ENCODE measurements around the gene TRAF3. TPM values are rescaled to one million over a fixed set of nuclear protein-coding genes. Genes with fewer than 3 reads are reported as not detected.
"Not testable (repeated sequence)": the region's sequence is repeated elsewhere in the genome, so short reads cannot be mapped to it uniquely, and the experiment has no call there.

The TRAF3 gene
- total RNA-seq, 2 experiments from 2014 or later, result 68.8 to 73.6 TPM

GRCh38 chr14:102817942-102818940 lies 41.0 kb downstream of the TRAF3 start:
- intact Hi-C loops (cut with micrococcal nuclease), result loop anchor here (2.0 kb wide), 1 partner anchor 43 kb away; no protein-coding TSS in a partner anchor
- Mint-ChIP-seq H3K4me1 (ENCODE audit: low read depth) (peaks cover 87% of the 10 kb centered on the region), H3K4me3 (peak overlapping the region; percentile 39), H3K9me3 (no peaks in the 10 kb centered on the region), H3K36me3 (peaks cover 40% of the 10 kb centered on the region), H3K27me3 (no peaks in the 10 kb centered on the region), H3K27ac (peak overlapping the region; percentile 92)
- POLR2A ChIA-PET, result interaction anchor here (0.6 to 7.9 kb wide), 8 partner anchors 11 to 39 kb away, joined by 3 to 70 read pairs (median 6); no protein-coding TSS in a partner anchor
- peak; percentile 51 for DNase-seq
- CTCF ChIA-PET, result interaction anchor here (0.6 to 2.5 kb wide), 6 partner anchors 10 to 124 kb away, joined by 3 to 13 read pairs (median 8); no protein-coding TSS in a partner anchor

GRCh38 chr14:102819176-102819628 lies 42.0 kb downstream of the TRAF3 start:
- intact Hi-C loops (cut with micrococcal nuclease), result loop anchor here (2.0 kb wide), 1 partner anchor 44 kb away; no protein-coding TSS in a partner anchor
- peaks cover 34% of the 10 kb centered on the region for H3K36me3 Mint-ChIP-seq
- POLR2A ChIA-PET, result interaction anchor here (0.6 to 7.9 kb wide), 10 partner anchors 12 to 45 kb away, joined by 3 to 70 read pairs (median 6); no protein-coding TSS in a partner anchor
- peak overlapping the region; percentile 71 for H3K4me3 Mint-ChIP-seq
- peaks cover 87% of the 10 kb centered on the region for H3K4me1 Mint-ChIP-seq (ENCODE audit: low read depth)
- peak overlapping the region; percentile 99 for H3K27ac Mint-ChIP-seq
- no peaks in the 10 kb centered on the region for H3K9me3 Mint-ChIP-seq
- no peaks in the 10 kb centered on the region for H3K27me3 Mint-ChIP-seq
- DNase-seq, result peak; percentile 92
- CTCF ChIA-PET, result interaction anchor here (0.6 to 2.4 kb wide), 4 partner anchors 13 to 225 kb away, joined by 3 to 10 read pairs (median 8); no protein-coding TSS in a partner anchor

- Mint-ChIP-seq H3K36me3 (peaks cover 29% of the 10 kb centered on the region), H3K4me3 (peak overlapping the region; percentile 71), H3K4me1 (ENCODE audit: low read depth) (peaks cover 87% of the 10 kb centered on the region), H3K27me3 (no peaks in the 10 kb centered on the region), H3K27ac (peak overlapping the region; percentile 99), H3K9me3 (no peaks in the 10 kb centered on the region)
- intact Hi-C loops (cut with micrococcal nuclease), result loop anchor here (2.0 to 5.0 kb wide), 2 partner anchors 45 to 458 kb away; partner anchors contain the start of genes CINP and TECPR2
- no peak for DNase-seq
- POLR2A ChIA-PET, result interaction anchor here (1.1 to 7.9 kb wide), 8 partner anchors 11 to 45 kb away, joined by 4 to 70 read pairs (median 7); no protein-coding TSS in a partner anchor
- CTCF ChIA-PET, result interaction anchor here (1.6 to 2.4 kb wide), 3 partner anchors 14 to 45 kb away, joined by 7 to 10 read pairs (median 8); no protein-coding TSS in a partner anchor
Measured at GRCh38 chr14:102819747-102820330, 42.6 kb downstream of the TRAF3 start.

GRCh38 chr14:102821252-102821651 lies 44.0 kb downstream of the TRAF3 start:
- Mint-ChIP-seq H3K4me1 (ENCODE audit: low read depth) (peaks cover 89% of the 10 kb centered on the region), H3K4me3 (peak overlapping the region; percentile 28), H3K36me3 (peaks cover 27% of the 10 kb centered on the region), H3K27me3 (no peaks in the 10 kb centered on the region), H3K27ac (peak overlapping the region; percentile 86), H3K9me3 (no peaks in the 10 kb centered on the region)
- intact Hi-C loops (cut with micrococcal nuclease), result loop anchor here (5.0 kb wide), 1 partner anchor 459 kb away; the partner anchor contains the start of genes CINP and TECPR2
- ChIA-PET POLR2A (interaction anchor here (0.6 to 7.9 kb wide), 5 partner anchors 11 to 629 kb away, joined by 3 to 70 read pairs (median 4); no protein-coding TSS in a partner anchor), CTCF (interaction anchor here (1.1 to 1.4 kb wide), 3 partner anchors 15 to 36 kb away, joined by 4 to 7 read pairs (median 6); no protein-coding TSS in a partner anchor)
- DNase-seq, result no peak

- ChIA-PET CTCF (interaction anchor here (0.7 to 1.7 kb wide), 7 partner anchors 16 to 228 kb away, joined by 3 to 7 read pairs (median 4); no protein-coding TSS in a partner anchor), POLR2A (interaction anchor here (0.7 to 7.9 kb wide), 8 partner anchors 10 to 44 kb away, joined by 3 to 70 read pairs (median 4); no protein-coding TSS in a partner anchor)
- Mint-ChIP-seq H3K4me3 (peak overlapping the region; percentile 58), H3K4me1 (ENCODE audit: low read depth) (peaks cover 89% of the 10 kb centered on the region), H3K27me3 (no peaks in the 10 kb centered on the region), H3K9me3 (no peaks in the 10 kb centered on the region), H3K36me3 (peaks cover 24% of the 10 kb centered on the region), H3K27ac (peak overlapping the region; percentile 86)
- intact Hi-C loops (cut with micrococcal nuclease), result loop anchor here (1.0 to 5.0 kb wide), 5 partner anchors 17 to 460 kb away; partner anchors contain the start of genes CINP and TECPR2
- DNase-seq, result peak; percentile 84
Measured at GRCh38 chr14:102822311-102822863, 45.1 kb downstream of the TRAF3 start.

- H3K27me3 Mint-ChIP-seq, H3K9me3 Mint-ChIP-seq, DNase-seq: not testable (repeated sequence)
- CTCF ChIA-PET, result interaction anchor here (0.7 to 1.7 kb wide), 4 partner anchors 16 to 128 kb away, joined by 3 to 5 read pairs (median 3); no protein-coding TSS in a partner anchor
- H3K36me3 Mint-ChIP-seq, result peaks cover 23% of the 10 kb centered on the region
- intact Hi-C loops (cut with micrococcal nuclease), result loop anchor here (1.0 to 5.0 kb wide), 5 partner anchors 18 to 461 kb away; partner anchors contain the start of genes CINP and TECPR2
- peak overlapping the region; percentile 84 for H3K27ac Mint-ChIP-seq
- H3K4me1 Mint-ChIP-seq (ENCODE audit: low read depth), result peaks cover 89% of the 10 kb centered on the region
- H3K4me3 Mint-ChIP-seq, result peak overlapping the region; percentile 58
- POLR2A ChIA-PET, result interaction anchor here (0.7 to 7.9 kb wide), 5 partner anchors 11 to 44 kb away, joined by 3 to 70 read pairs (median 5); no protein-coding TSS in a partner anchor
Measured at GRCh38 chr14:102822887-102823286, 45.6 kb downstream of the TRAF3 start.

GRCh38 chr14:102823546-102823945 lies 46.3 kb downstream of the TRAF3 start:
- no peak for DNase-seq
- CTCF ChIA-PET, result interaction anchor here (1.7 kb wide), 1 partner anchor 43 kb away, joined by 5 read pairs; no protein-coding TSS in a partner anchor
- Mint-ChIP-seq H3K27ac (peak overlapping the region; percentile 62), H3K27me3 (no peaks in the 10 kb centered on the region), H3K4me3 (no peak overlapping the region), H3K4me1 (ENCODE audit: low read depth) (peaks cover 89% of the 10 kb centered on the region), H3K36me3 (peaks cover 26% of the 10 kb centered on the region), H3K9me3 (no peaks in the 10 kb centered on the region)
- intact Hi-C loops (cut with micrococcal nuclease), result loop anchor here (5.0 kb wide), 1 partner anchor 461 kb away; the partner anchor contains the start of genes CINP and TECPR2
- POLR2A ChIA-PET, result interaction anchor here (0.9 to 7.9 kb wide), 2 partner anchors 16 to 45 kb away, joined by 5 to 70 read pairs; no protein-coding TSS in a partner anchor

GRCh38 chr14:102824832-102825231 lies 47.6 kb downstream of the TRAF3 start:
- Mint-ChIP-seq H3K27ac (peak overlapping the region; percentile 52), H3K4me3 (no peak overlapping the region), H3K9me3 (no peaks in the 10 kb centered on the region), H3K4me1 (ENCODE audit: low read depth) (peaks cover 89% of the 10 kb centered on the region), H3K36me3 (peaks cover 27% of the 10 kb centered on the region), H3K27me3 (no peaks in the 10 kb centered on the region)
- CTCF ChIA-PET, result interaction anchor here (0.9 kb wide), 1 partner anchor 13 kb away, joined by 3 read pairs; no protein-coding TSS in a partner anchor
- DNase-seq, result no peak
- POLR2A ChIA-PET, result interaction anchor here (0.5 to 1.1 kb wide), 2 partner anchors 40 to 508 kb away, joined by 3 to 4 read pairs; no protein-coding TSS in a partner anchor
- intact Hi-C loops (cut with micrococcal nuclease), result loop anchor here (5.0 kb wide), 1 partner anchor 463 kb away; the partner anchor contains the start of genes CINP and TECPR2

GRCh38 chr14:102825307-102826095 lies 48.3 kb downstream of the TRAF3 start:
- Mint-ChIP-seq H3K27ac (peak overlapping the region; percentile 59), H3K27me3 (no peaks in the 10 kb centered on the region), H3K4me1 (ENCODE audit: low read depth) (peaks cover 91% of the 10 kb centered on the region), H3K4me3 (no peak overlapping the region), H3K36me3 (peaks cover 28% of the 10 kb centered on the region), H3K9me3 (no peaks in the 10 kb centered on the region)
- intact Hi-C loops (cut with micrococcal nuclease), result no loop called here
- no peak for DNase-seq
- ChIA-PET POLR2A (interaction anchor here (1.1 kb wide), 1 partner anchor 40 kb away, joined by 4 read pairs; no protein-coding TSS in a partner anchor), CTCF (no interaction called here)

- peaks cover 32% of the 10 kb centered on the region for H3K36me3 Mint-ChIP-seq
- no peaks in the 10 kb centered on the region for H3K9me3 Mint-ChIP-seq
- intact Hi-C loops (cut with micrococcal nuclease), result no loop called here
- CTCF ChIA-PET, result no interaction called here
- no peaks in the 10 kb centered on the region for H3K27me3 Mint-ChIP-seq
- H3K4me1 Mint-ChIP-seq (ENCODE audit: low read depth), result peaks cover 92% of the 10 kb centered on the region
- H3K27ac Mint-ChIP-seq, result peak overlapping the region; percentile 59
- no peak overlapping the region for H3K4me3 Mint-ChIP-seq
- DNase-seq, result no peak
- POLR2A ChIA-PET, result no interaction called here
Measured at GRCh38 chr14:102826161-102826560, 48.9 kb downstream of the TRAF3 start.

All from activated CD4-positive, alpha-beta memory T cell treated with anti-CD3 and anti-CD28 coated beads for 36 hours (primary cell).